ENCODE measurements around the gene RPS21.

The RPS21 gene

GRCh38 chr20:62381842-62382241, 5.1 kb upstream of the RPS21 start:
- no peak for DNase-seq

- peak; percentile 86 for DNase-seq
Measured at GRCh38 chr20:62382306-62383198, 4.4 kb upstream of the RPS21 start.

GRCh38 chr20:62387219-62387913, 463 bp downstream of the RPS21 start:
- DNase-seq = no peak

GRCh38 chr20:62387933-62388635, 1.2 kb downstream of the RPS21 start:
- no peak for DNase-seq

GRCh38 chr20:62388839-62389600, 2.1 kb downstream of the RPS21 start:
- no peak for DNase-seq

- DNase-seq = no peak
Measured at GRCh38 chr20:62389601-62390087, 2.7 kb downstream of the RPS21 start.

- DNase-seq = no peak
Measured at GRCh38 chr20:62390317-62391164, 3.6 kb downstream of the RPS21 start.

- DNase-seq = no peak
Measured at GRCh38 chr20:62391165-62392076, 4.5 kb downstream of the RPS21 start.

- DNase-seq = no peak
Measured at GRCh38 chr20:62392077-62392418, 5.1 kb downstream of the RPS21 start.

GRCh38 chr20:62392621-62393334, 5.9 kb downstream of the RPS21 start:
- no peak for DNase-seq

- no peak for DNase-seq
Measured at GRCh38 chr20:62393335-62393665, 6.4 kb downstream of the RPS21 start.

GRCh38 chr20:62393830-62394229, 6.9 kb downstream of the RPS21 start:
- no peak for DNase-seq

- DNase-seq = no peak
Measured at GRCh38 chr20:62394248-62395245, 7.6 kb downstream of the RPS21 start.

- no peak for DNase-seq
Measured at GRCh38 chr20:62395311-62396242, 8.7 kb downstream of the RPS21 start.

GRCh38 chr20:62396367-62397239, 9.7 kb downstream of the RPS21 start:
- no peak for DNase-seq

GRCh38 chr20:62398120-62398821, 11.4 kb downstream of the RPS21 start:
- DNase-seq = no peak
